Uterus (tissue), 4 donors: ENCODE results near the gene SAP30BP. TPM values are rescaled to one million over a fixed set of nuclear protein-coding genes. Genes with fewer than 3 reads are reported as not detected.

Source experiments
- DNase-seq, 2 donors: peaks; one replicate each; pipeline ENCODE4 v3.0.0-alpha.2; 2019 to 2020
- H3K27ac ChIP-seq, 2 donors: fragments of 200-600 bp; sonication (generic); 1 replicate in 1 of 2; 2 replicates in 1 of 2; pipeline ENCODE4 v1.5.1; 2016 to 2018
- H3K27me3 ChIP-seq, 2 donors: fragments of 200-600 bp; sonication (generic); one replicate each; pipeline ENCODE4 v1.5.1; 2018 to 2019; ENCODE audit warnings: control low read depth in 1 of 2
- H3K36me3 ChIP-seq, 2 donors: fragments of 200-600 bp; sonication (generic); one replicate each; pipeline ENCODE4 v1.5.1; 2019; ENCODE audit warnings: control low read depth in 1 of 2
- H3K4me1 ChIP-seq, 2 donors: fragments of 200-600 bp; sonication (generic); one replicate each; pipeline ENCODE4 v1.5.1; 2018 to 2019; ENCODE audit warnings: control low read depth in 1 of 2
- H3K4me3 ChIP-seq, 2 donors: fragments of 200-600 bp; sonication (generic); 1 replicate in 1 of 2; 2 replicates in 1 of 2; pipeline ENCODE4 v1.5.1; 2018 to 2019; ENCODE audit warnings: mild to moderate bottlenecking in 1 of 2
- H3K9me3 ChIP-seq, 2 donors: fragments of 200-600 bp; sonication (generic); one replicate each; pipeline ENCODE4 v1.5.1; 2019; ENCODE audit warnings: control low read depth in 1 of 2
- POLR2A ChIP-seq, 2 donors: fragments of 450-650 bp; IDR thresholded peaks; one replicate each; pipeline ENCODE4 v1.6.1; 2016; ENCODE audit warnings: antibody characterized with exemption in 2 of 2, mild to moderate bottlenecking in 1 of 2, moderate library complexity in 1 of 2
- intact Hi-C: fragments of 100-400 bp; cut with DNase I; formaldehyde crosslinking; loops from one replicate; pipeline ENCODE4 v1.15.1; 2023; ENCODE audit warnings: low total_unique reads
- total RNA-seq, 4 donors: library from RNA; depleted of rRNA in 3 of 4; stranded (reverse); fragments of >200 nt in 3 of 4; gene quantifications; one replicate each; pipeline versions ENCODE4 v1.1.0 to v1.2.4, GENCODE V29; 2014 to 2023
- TF ChIP-seq, protein P1 (sequence below), 4 experiments: fragments of 200-600 bp in 2 of 4; fragments of 450-650 bp in 2 of 4; sonication (generic) in 2 of 4; IDR thresholded peaks; one replicate each; pipeline ENCODE4 v1.5.1; 2016 to 2019; ENCODE audit warnings: antibody characterized with exemption in 4 of 4, mild to moderate bottlenecking in 2 of 4, moderate library complexity in 1 of 4
- donor health status: DM: yes; HTN: yes; CAD: no.

Gene SAP30BP
- total RNA-seq, 4 donors from 2014 or later = 14.1 to 87.7 (median 64.7) TPM

DNA sequence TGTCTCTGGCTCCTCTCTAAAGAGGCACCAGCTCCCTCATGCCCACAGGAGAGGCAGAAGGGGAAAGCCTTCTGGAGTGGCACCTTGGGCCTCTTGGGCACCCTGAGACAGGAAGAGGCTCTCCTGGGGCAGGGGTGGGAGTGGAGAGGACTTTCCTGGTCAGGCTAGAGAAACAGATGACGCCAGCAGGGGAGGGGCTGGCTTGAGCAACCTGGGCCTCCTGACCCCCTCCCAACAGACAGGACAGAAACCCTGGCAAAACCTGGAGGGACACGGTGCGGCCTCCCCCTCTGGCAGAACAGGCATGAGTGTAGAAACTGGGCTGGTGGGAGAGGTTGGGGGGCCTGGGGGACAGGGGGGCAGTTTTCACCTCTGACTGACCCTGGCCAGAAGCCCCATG, 27.8 kb upstream of the SAP30BP start:
- no peak overlapping the region for H3K27ac ChIP-seq
- H3K4me3 ChIP-seq = no peak overlapping the region
- H3K9me3 ChIP-seq = no peaks in the 10 kb centered on the region
- TF ChIP-seq, protein P1, sequence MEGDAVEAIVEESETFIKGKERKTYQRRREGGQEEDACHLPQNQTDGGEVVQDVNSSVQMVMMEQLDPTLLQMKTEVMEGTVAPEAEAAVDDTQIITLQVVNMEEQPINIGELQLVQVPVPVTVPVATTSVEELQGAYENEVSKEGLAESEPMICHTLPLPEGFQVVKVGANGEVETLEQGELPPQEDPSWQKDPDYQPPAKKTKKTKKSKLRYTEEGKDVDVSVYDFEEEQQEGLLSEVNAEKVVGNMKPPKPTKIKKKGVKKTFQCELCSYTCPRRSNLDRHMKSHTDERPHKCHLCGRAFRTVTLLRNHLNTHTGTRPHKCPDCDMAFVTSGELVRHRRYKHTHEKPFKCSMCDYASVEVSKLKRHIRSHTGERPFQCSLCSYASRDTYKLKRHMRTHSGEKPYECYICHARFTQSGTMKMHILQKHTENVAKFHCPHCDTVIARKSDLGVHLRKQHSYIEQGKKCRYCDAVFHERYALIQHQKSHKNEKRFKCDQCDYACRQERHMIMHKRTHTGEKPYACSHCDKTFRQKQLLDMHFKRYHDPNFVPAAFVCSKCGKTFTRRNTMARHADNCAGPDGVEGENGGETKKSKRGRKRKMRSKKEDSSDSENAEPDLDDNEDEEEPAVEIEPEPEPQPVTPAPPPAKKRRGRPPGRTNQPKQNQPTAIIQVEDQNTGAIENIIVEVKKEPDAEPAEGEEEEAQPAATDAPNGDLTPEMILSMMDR (IDR thresholded peaks at IDR 0.05) = no peak
- no peak for TF ChIP-seq POLR2A (IDR thresholded peaks at IDR 0.05)
- no peak for DNase-seq
- intact Hi-C loops = no loop called here
- no peaks in the 10 kb centered on the region for H3K36me3 ChIP-seq
- peaks cover 0 to 1% of the 10 kb centered on the region in 2 donors for H3K4me1 ChIP-seq
- H3K27me3 ChIP-seq = no peaks in the 10 kb centered on the region

DNA sequence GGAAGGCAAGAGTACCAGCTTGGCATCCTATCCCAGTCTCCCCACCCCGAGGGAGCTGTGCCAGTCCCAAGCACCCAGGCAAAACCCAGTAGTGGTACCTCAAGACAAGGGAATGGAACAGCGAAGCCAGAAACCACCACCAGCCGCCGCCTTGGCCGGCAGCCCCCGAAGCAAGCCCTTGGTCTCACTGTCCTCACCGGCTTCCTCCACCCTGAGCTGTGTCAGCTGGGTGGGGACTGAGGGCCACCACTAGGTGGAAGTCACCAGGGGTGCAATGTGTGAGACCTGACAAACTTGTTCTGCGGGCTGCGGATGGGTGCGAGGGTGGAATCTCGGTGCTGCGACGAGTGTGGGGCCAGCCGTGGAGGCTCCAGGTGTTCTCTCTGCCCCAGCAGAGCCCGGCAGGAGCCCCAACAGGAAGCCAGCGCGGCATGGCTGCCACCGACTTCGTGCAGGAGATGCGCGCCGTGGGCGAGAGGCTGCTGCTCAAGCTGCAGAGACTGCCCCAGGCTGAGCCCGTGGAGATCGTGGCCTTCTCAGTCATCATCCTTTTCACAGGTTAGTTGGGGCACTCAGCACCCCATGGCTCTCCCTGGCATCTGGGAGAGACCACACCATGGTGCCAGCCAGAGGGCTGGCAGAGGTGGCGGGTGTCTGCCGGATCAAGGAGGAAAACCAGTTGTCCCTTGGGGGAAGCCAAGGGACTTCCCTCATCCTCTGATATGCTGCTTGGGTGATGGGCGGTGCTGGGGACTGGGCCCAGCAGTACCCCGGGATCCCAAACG, 27.2 kb upstream of the SAP30BP start:
- Histone ChIP-seq H3K27ac (no peak overlapping the region), H3K4me1 (no peaks in the 10 kb centered on the region), H3K9me3 (no peaks in the 10 kb centered on the region), H3K4me3 (no peak overlapping the region), H3K36me3 (no peaks in the 10 kb centered on the region), H3K27me3 (no peaks in the 10 kb centered on the region)
- intact Hi-C loops = no loop called here
- DNase-seq = no peak
- no peak for TF ChIP-seq POLR2A (IDR thresholded peaks at IDR 0.05)
- TF ChIP-seq, protein P1 (IDR thresholded peaks at IDR 0.05) = no peak

DNA sequence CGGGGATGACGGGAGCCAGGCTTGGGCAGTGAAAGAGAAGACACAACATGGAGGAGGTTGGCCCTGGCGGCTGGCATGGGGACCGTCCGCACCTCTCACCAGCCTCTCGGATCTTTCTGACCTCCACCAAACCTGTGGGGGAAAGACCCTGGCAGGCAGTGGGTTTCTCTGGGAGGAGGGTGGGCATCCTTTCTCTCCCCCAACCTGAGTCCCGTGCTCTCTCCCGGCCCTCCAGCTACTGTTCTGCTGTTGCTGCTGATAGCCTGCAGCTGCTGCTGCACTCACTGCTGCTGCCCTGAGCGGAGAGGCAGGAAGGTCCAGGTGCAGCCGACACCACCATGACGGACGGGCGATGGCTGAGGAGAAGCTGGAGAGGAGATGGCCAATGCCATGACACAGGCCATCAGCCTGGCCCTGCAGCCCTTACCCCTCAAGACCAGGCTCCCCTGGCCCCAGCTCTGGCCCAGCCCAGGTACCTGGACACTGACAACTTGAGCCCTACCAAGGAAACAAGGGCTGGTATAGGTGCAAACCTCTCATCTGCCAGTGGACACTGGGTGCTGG, 26.5 kb upstream of the SAP30BP start:
- no peaks in the 10 kb centered on the region for H3K27me3 ChIP-seq
- H3K4me1 ChIP-seq = no peaks in the 10 kb centered on the region
- TF ChIP-seq, protein P1 (IDR thresholded peaks at IDR 0.05) = no peak
- no peak for TF ChIP-seq POLR2A (IDR thresholded peaks at IDR 0.05)
- intact Hi-C loops = no loop called here
- DNase-seq = no peak
- H3K27ac ChIP-seq = no peak overlapping the region
- no peaks in the 10 kb centered on the region for H3K36me3 ChIP-seq
- H3K9me3 ChIP-seq = no peaks in the 10 kb centered on the region
- no peak overlapping the region for H3K4me3 ChIP-seq

DNA sequence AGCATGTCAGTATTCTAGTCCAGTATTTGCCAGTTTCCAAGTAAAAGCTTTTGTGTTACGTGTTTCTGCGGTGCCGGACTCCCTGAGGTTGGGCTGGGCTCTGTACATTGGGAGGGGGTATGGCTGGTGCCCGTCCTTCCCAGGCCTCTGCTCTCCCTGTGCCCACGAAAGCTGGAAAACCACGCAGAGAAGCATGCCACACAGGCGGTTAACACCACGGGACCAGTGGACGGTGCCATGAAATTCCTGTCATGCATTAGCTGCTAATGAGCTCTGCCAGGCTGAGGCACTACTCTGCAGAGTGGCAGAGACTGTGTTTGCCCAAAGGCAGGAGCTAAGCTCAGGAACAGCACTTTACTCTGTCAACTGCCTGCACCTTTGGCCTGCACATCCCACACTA, 25.8 kb upstream of the SAP30BP start:
- TF ChIP-seq, protein P1 (IDR thresholded peaks at IDR 0.05) = no peak
- no peak for TF ChIP-seq POLR2A (IDR thresholded peaks at IDR 0.05)
- Histone ChIP-seq H3K4me1 (no peaks in the 10 kb centered on the region), H3K4me3 (no peak overlapping the region), H3K36me3 (no peaks in the 10 kb centered on the region), H3K27ac (no peak overlapping the region), H3K27me3 (no peaks in the 10 kb centered on the region), H3K9me3 (no peaks in the 10 kb centered on the region)
- no peak for DNase-seq
- intact Hi-C loops = no loop called here

DNA sequence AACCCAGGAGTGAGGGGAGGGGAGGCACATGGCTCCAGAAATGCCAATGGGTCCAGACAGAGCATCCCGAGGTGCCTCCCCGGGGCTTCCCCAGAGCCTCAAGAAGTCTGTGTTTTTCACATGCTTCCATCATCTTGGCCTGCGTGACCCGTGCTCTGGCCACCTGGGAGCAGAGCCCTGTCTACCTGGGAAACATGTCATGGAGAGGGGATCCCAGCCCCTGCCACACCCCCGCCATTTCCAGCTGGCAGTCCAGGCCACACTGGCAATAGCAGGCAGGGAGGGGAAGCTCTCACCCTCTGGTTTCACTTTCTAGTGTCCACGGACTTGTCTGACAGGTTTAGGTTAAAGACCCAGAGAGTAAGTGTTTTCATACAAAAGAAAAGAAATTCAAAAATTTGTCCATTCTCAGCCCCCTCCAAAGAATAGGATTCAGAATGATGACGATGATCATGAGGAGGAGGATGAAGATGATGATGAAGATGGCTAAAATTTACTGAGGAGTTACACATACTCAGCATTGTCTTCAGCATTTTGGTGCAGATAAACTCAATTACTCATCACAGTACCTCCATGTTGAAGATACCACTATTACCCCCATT, 24.9 kb upstream of the SAP30BP start:
- H3K27me3 ChIP-seq = no peaks in the 10 kb centered on the region
- DNase-seq = no peak
- intact Hi-C loops = no loop called here
- TF ChIP-seq, protein P1 (IDR thresholded peaks at IDR 0.05) = no peak
- no peak for TF ChIP-seq POLR2A (IDR thresholded peaks at IDR 0.05)
- no peak overlapping the region for H3K27ac ChIP-seq
- no peak overlapping the region for H3K4me3 ChIP-seq
- H3K9me3 ChIP-seq = no peaks in the 10 kb centered on the region
- no peaks in the 10 kb centered on the region for H3K4me1 ChIP-seq
- no peaks in the 10 kb centered on the region for H3K36me3 ChIP-seq
